DOHH2 (cell line): ENCODE measurements around the gene PRAMEF25.
"Not testable (repeated sequence)": the region's sequence is repeated elsewhere in the genome, so short reads cannot be mapped to it uniquely, and the experiment has no call there.

Source experiments
- CTCF ChIP-seq: fragments of 200-600 bp; sonication (generic); IDR thresholded peaks from one replicate; pipeline ENCODE4 v1.5.1; 2014; ENCODE audit warnings: antibody characterized with exemption, mild to moderate bottlenecking, low read depth, low read length; ENCODE audit not compliant: poor library complexity, severe bottlenecking
- EZH2phosphoT487 ChIP-seq: fragments of 200-600 bp; sonication (generic); IDR thresholded peaks from 2 replicates; pipeline ENCODE4 v1.6.1; 2017; ENCODE audit warnings: borderline replicate concordance, mild to moderate bottlenecking, antibody characterized with exemption, low read length, moderate library complexity, mixed read lengths

GRCh38 chr1:13116754-13117153 lies 46.2 kb downstream of the PRAMEF25 start, which contains the start of gene HNRNPCL2:
- not testable (repeated sequence) for TF ChIP-seq CTCF, EZH2phosphoT487
